AG09319 (cell line): Measurements from ENCODE around the gene ZBTB24.
"Not testable (repeated sequence)": the region's sequence is repeated elsewhere in the genome, so short reads cannot be mapped to it uniquely, and the experiment has no call there.

Experiments used
- DNase-seq: peaks from one replicate; pipeline ENCODE4 v3.0.0-alpha.2; 2010; ENCODE audit warnings: low read depth; ENCODE audit errors: extremely low read depth
- TF ChIP-seq, protein P1 (sequence below): IDR thresholded peaks from 2 replicates; pipeline ENCODE4 v1.5.1; 2011; ENCODE audit warnings: low read depth, mild to moderate bottlenecking, inconsistent platforms, low read length, moderate library complexity

The ZBTB24 gene

GRCh38 chr6:109482905-109483734 is at the start of gene ZBTB24:
Gene ZBTB24, minus strand, starts transcription at chr6:109483219. Its CDS starts 1,193 bp downstream, at chr6:109482026.
- peak; percentile 64 for DNase-seq
- TF ChIP-seq, protein P1, sequence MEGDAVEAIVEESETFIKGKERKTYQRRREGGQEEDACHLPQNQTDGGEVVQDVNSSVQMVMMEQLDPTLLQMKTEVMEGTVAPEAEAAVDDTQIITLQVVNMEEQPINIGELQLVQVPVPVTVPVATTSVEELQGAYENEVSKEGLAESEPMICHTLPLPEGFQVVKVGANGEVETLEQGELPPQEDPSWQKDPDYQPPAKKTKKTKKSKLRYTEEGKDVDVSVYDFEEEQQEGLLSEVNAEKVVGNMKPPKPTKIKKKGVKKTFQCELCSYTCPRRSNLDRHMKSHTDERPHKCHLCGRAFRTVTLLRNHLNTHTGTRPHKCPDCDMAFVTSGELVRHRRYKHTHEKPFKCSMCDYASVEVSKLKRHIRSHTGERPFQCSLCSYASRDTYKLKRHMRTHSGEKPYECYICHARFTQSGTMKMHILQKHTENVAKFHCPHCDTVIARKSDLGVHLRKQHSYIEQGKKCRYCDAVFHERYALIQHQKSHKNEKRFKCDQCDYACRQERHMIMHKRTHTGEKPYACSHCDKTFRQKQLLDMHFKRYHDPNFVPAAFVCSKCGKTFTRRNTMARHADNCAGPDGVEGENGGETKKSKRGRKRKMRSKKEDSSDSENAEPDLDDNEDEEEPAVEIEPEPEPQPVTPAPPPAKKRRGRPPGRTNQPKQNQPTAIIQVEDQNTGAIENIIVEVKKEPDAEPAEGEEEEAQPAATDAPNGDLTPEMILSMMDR, result no peak

GRCh38 chr6:109531446-109531845 is 48.4 kb upstream of the ZBTB24 start:
- no peak for DNase-seq
- TF ChIP-seq, protein P1, result no peak

DNA sequence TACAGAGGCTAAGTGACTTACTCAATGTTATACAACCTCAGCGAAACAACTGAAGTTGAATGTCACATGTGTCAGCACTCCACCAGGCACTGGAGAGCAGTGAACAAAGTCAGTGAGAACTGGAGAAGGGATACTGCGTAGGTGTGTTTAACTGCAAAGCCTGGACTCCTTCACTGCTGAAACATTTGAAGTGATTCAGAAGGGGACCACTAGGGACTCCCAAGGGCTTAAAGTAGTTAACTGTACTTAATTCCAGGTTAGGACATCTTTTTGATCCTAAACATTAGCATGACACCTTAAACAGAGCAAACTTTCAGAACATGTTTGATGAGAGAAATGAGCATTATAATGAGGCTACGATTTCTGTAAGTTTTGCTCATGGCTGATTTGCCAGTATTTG is 45.0 kb upstream of the ZBTB24 start:
- no peak for DNase-seq
- TF ChIP-seq, protein P1, result no peak; the same call in 1 of the 2 replicates

DNA sequence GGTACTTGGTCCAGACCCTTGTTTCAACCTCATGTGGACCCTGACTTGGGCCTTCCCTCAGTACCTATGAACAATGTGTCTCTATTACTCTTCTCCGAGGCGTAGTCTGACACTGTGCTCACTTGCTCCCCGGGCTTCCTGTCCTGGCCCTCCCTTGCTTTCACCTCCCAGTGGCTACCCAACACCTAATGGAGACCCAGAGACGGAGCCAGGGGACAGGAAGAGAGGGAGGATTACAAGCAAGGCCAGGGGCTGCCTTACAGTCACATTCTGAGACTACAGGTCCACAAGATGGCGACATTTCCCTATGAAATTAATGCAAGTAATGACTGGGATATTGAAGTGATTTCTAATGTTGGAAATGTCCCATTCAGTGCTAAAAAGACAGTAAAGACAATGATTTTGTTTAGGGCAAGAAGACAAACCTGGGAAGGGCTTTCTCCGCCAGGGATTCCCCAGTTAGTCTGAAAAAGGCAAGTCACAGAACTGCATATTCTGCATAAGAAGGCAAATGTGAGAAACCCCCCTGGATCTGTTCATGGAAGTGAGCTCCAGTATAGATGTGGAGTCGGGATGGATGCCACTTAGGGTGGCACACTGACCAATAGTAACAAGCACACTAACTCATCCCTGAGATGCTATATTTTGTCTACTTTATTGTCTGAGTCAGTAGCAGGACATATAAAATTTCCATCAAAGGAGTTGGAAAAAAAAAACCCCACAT is 44.0 kb upstream of the ZBTB24 start:
- DNase-seq, result peak; percentile 20
- TF ChIP-seq, protein P1, result peak; percentile 59

- TF ChIP-seq, protein P1, result no peak
These were observed 41.1 kb upstream of the ZBTB24 start for GRCh38 chr6:109524129-109524528.

DNA sequence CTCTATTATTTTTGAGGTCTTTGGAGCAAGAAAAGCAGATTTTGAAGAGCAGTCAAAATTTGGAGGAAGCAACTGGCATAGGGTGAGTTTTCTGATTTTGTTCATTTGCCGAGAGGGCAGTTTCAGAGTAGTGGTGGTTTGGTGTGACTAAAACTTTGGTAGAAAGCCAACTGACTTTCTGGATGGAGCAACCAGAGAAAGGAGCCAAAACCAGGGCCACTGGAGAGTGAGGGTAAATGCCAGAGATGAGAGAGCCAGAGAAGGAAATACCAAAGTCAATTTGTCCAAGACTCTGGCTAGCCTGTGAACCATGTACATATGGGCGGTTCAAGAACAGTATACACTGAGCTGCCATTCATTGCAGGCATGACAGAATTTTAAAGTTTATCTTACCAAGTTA is 40.5 kb upstream of the ZBTB24 start:
- TF ChIP-seq, protein P1, result no peak
- DNase-seq, result peak; percentile 22

More at GRCh38 chr6:109524129-109524528, 41.1 kb upstream of the ZBTB24 start:
- no peak for DNase-seq

DNA sequence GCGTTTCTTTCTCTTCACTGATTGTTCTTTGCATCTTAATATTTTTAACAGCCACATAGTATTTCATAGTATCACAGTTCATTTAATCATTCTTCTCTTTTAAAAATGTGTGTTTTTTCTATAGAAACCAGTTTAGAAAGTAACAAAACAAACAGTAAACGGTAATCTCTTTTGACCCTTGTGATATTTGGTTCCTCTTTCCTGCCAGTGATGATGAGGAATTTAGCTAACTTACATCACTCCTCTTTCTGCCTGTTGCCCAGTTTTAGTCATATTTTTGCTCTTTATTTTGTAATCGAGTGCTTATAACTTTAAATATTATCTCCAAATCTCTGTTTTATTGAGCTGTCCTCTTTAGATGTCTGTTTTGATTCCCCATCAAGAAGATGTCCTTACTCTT is 38.1 kb upstream of the ZBTB24 start:
- DNase-seq, result no peak
- TF ChIP-seq, protein P1, result no peak

GRCh38 chr6:109519647-109520046 is 36.6 kb upstream of the ZBTB24 start:
- not testable (repeated sequence) for DNase-seq
